Measurements from ENCODE around the gene ACCSL.
A peak's percentile ranks its signal among the peaks of the same experiment; 100 is the strongest.

The ACCSL gene

DNA sequence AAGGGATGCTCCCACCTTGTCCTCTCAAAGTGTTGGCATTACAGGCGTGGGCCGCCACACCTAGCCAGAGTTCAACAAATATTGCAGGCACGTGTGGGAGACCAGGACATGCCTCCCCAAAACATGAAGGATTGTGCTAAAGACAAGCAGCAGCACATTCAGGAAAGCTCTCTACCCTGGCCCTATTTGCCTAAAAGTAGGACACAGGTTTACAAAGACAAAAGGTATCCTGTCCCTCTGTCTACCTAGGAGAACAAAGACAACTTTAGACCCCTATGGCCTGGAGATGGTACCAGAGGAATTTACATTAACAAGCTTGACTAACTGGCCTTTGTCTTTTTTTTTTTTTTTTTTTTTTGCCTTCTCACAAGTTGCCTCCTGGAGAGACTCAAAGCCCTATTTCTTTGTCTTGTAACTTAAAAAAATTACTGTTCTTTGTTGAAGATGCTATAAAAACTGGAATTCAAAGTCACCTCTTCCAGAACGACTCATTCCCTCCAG is 17.4 kb downstream of the ACCSL start:
- no peak for DNase-seq

- DNase-seq, result peak; percentile 86
These were observed 18.3 kb downstream of the ACCSL start, which contains the start of gene ACCS for GRCh38 chr11:44065841-44066731. TSS of gene ACCS (plus strand) at chr11:44066270. CDS start at chr11:44067628, 1,358 bp downstream.

DNA sequence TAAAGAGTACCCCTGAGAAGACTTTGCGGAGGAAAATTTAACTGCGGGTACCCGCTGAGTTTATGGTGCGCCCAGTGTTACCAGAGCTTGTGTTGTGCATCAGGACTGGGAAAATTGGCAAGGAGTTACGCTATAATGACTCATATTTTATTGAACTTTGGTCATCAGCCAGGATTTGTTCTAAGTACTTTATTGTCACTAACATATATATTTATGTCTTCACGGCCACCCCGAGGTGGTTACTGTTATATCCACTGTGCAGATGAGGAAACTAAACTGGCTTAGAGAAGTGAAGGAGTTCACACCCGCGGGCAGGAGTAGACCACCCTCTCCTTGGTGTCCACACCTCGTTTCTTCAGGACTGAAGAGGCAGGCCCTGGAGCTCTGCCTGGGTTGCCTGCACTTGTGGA is 19.0 kb downstream of the ACCSL start:
- no peak for DNase-seq

- no peak for DNase-seq
These were observed 19.5 kb downstream of the ACCSL start for GRCh38 chr11:44067266-44067665.

DNA sequence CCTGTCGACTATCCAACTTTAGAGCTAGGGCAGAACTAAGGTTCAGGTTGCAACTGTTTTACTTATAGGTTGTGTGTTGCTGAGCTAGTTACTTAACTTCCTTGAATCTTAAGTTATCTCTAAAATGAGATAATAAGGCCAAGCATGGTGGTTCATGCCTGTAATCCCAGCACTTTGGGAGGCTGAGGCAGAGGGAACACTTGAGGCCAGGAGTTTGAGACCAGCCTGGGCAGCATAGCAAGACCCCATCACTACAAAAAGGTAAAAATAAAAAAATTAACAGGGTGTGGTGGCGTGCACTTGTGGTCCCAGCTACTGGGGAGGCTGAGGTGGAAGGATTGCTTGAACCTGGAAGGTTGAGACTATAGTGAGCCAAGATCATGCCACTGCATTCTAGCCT is 20.4 kb downstream of the ACCSL start:
- DNase-seq, result no peak

- DNase-seq, result no peak
These were observed 23.4 kb downstream of the ACCSL start for GRCh38 chr11:44071157-44071556.

DNA sequence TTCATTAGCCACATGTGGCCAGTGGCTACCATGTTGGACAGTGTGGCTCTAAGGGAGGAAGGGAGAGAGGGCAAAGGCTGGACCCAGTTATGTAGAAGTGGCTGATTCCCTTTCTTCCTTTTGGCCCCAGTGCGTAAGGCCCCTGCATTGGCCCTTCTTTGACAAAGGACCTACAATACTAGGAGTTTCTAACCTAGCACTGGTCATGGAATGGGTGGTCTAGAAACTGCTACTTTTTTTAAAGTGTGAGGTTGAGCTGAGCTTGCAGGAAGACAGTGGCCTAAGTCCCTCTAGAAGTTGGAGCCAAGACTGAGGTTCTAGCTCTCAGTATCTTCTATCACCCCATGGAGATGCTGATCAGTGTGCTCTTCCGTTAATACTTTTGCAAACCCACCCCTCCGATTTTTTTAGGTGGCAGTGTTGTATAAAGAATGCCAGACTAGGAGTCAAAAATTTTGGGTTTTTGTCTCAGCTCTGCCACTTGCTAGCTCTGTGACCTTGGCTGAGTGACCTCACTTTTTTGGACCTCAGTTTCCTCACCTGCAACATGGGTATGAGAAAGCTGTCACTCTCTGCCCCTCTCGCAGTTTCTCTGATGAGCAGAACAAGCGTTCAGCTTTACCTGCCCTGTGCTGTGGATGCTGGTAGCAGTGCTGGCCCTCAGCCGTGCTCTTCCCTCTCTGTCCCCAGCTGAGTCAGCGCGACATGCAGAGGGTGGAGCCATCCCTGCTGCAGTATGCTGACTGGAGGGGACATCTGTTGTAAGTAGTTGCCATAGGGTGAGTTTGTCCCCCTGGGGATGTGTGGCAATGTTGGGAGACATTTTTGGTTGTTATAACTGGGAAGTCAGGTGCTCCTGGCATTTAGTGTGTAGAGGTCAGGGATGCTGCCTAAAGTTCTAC is 25.2 kb downstream of the ACCSL start:
- no peak for DNase-seq

GRCh38 chr11:44078794-44079193 is 31.0 kb downstream of the ACCSL start:
- no peak for DNase-seq

- DNase-seq, result no peak
These were observed 31.6 kb downstream of the ACCSL start for GRCh38 chr11:44079376-44079775.

GRCh38 chr11:44080951-44081350 is 33.2 kb downstream of the ACCSL start:
- DNase-seq, result no peak

DNA sequence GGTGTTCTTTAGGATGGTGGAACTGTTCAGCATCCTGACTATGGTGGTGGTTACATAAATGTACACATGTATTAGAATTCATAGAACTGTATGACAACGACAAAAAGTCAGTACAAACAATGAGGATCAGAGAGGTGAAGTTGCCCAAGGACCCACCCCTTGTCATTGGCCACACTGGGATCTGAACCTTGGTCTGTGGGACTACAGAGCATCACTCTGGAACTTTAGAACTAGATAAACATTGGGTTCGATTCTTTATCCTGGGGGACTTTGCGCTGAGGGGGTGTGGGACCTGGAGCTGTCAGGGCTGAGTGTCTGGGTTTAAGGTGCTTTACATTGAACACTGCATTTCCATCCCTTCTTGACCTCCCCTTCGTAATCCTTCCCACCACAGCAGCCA is 34.9 kb downstream of the ACCSL start:
- no peak for DNase-seq

- no peak for DNase-seq
These were observed 35.7 kb downstream of the ACCSL start for GRCh38 chr11:44083433-44083832.

- no peak for DNase-seq
These were observed 36.1 kb downstream of the ACCSL start for GRCh38 chr11:44083906-44084305.

DNA sequence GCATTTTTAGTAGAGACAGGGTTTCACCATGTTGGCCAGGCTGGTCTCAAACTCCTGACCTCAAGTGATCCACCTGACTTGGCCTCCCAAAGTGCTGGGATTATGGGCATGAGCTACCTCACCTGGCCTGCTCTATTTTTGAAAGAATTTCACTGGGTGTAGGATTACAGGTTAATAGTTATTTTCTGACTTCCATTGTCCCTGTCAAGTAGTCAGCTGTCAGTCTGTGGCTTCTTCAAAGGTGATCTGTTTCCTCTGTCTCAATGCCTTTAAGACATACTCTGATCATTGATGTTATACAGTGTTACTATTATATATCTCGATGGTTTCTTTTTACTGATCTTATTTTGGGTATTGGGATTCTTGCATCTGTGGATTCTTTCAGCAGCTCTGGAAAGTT is 37.5 kb downstream of the ACCSL start:
- DNase-seq, result no peak

- DNase-seq, result no peak
These were observed 40.6 kb downstream of the ACCSL start for GRCh38 chr11:44088377-44088776.

DNA sequence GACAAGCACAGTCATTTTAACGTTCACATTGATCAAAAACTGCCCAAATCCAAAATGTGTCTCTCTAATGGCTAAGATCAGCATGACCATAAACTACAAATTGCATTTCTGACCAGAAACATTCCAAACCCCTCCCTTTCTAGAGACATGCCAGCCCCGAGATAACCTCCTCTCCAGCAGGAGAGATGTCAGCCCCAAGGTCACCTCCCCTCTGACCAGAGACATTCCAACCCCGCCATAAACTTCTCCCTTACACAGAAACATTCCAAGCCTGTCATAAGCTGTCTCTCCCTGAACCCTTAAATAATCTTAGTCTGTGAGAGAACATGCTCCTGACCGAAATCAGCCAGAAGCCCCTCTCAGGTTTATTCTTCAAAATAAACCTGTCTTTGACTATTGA is 41.1 kb downstream of the ACCSL start:
- no peak for DNase-seq

GRCh38 chr11:44090539-44090938 is 42.8 kb downstream of the ACCSL start:
- DNase-seq, result no peak

DNA sequence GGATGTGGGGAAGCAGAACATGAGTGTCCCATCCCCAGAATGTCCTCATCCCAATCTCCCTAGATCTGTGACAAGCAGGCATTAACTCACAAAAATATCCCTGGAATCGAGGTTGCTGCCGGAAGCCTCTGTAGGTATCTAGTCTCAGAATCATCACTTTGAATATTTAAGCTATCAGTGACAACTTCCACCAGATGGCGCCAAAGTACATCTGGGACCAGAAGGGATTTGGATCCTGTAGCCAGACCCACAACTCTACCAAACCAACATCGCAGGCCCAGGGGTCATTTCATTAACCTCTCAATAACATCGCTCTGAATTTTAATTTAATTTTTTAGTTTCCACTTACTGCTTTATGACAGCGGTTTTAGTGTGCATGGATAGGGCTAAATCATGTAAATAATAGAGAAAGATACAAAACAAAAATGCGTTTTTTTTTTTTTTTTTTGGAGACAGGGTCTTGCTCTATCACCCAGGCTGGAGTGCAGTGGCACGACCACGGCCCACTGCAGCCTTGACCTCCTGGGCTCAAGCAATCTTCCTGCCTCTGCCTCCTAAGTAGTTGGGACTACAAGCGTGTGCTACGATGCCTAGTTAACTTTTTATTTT is 46.6 kb downstream of the ACCSL start:
- DNase-seq, result peak; percentile 68

DNA sequence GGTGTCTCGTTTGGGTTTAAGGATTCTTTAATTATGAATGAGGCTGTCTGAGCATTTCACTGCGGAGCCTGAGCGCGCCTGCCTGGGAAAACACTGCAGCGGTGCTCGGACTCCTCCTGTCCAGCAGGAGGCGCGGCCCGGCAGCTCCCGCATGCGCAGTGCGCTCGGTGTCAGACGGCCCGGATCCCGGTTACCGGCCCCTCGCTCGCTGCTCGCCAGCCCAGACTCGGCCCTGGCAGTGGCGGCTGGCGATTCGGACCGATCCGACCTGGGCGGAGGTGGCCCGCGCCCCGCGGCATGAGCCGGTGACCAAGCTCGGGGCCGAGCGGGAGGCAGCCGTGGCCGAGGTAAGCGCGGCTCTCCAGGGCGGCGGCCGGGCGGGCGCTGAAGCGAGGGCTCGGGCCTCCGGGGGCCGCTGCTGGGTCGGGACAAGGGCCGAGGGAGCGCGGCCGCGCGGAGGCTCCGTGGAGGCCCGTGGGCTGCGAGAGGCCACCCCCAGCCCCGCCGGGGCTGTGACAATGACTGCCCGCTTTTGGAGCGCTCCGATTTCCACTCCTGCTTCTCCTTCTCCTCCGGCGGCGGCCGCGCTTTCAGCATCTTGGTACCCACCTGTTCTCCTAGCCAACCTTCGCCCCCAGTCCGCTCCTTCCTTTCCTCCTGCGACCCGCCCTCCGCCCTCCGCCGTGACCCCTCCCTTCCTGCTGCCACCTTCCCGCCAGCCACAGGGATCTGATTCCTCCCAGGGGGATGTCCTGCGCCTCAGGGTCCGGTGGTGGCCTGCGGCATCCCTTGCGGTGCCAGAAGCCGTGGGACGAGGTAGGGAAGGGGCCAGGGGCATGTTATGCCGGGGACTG is 48.0 kb downstream of the ACCSL start, which contains the start of gene EXT2:
Gene EXT2 (plus strand): TSS at position 173 of the 854 bp plus-strand sequence. CDS start 12,035 bp downstream, outside the sequence.
- peak; percentile 72 for DNase-seq

DNA sequence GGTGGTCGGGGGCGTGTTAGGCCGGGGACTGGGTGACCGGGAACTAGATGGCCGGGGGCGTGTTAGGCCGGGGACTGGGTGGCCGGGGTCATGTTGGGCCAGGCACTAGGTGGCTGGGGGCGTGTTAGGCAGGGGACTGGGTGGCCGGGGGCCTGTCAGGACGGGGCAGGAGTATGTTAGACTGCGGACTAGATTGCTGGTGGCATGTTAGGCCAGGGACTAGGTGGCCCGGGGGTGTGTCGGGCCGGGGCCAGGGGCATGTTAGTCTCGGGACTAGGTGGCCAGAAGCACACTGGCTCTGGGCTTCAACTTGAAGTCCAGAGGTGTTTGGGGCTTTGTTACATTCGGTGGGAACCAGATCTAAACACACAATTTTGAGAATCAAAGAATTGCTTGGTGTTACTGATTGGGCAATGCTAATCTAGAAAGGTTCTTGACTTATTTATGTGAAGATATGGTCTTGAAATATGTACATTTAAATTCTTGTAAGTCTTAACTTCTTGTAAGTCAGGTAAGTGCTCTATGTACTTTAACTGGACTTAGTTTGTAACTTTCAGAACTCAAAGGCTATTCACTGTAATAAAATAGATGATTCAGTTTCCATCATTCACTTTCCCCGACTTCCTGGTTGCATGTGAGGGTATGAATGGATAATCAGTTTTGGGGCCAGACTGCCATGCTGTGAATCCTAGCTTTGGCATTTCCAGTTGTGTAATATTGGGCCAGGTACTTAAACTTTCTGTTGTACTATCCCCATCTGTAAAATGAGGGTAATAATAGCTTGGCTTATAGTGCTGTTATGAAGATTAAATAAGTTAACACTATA is 48.8 kb downstream of the ACCSL start:
- no peak for DNase-seq

DNA sequence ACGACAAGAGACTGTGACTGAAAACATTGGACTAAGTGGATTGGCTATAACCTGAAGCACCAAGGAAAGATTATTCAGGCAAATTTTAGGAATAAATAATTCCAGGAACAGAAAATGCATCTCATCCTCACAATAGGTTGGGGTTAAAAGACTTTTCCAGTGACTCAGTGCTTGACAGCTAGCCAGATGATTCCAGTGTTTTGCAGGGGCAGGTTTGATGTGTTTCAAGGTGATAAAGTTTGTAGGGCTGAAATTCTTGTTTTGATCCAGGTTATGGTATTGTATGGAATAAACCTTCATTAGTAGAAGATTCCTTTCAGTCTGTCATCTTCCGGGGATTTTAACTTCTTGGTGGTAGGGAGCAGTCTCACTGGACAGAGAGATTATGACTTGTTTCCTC is 50.0 kb downstream of the ACCSL start:
- no peak for DNase-seq

Measured in effector CD8-positive, alpha-beta T cell (primary cell).